Measurements from ENCODE around the gene PAM16.
"Not testable (repeated sequence)": the region's sequence is repeated elsewhere in the genome, so short reads cannot be mapped to it uniquely, and the experiment has no call there.

Gene PAM16

DNA sequence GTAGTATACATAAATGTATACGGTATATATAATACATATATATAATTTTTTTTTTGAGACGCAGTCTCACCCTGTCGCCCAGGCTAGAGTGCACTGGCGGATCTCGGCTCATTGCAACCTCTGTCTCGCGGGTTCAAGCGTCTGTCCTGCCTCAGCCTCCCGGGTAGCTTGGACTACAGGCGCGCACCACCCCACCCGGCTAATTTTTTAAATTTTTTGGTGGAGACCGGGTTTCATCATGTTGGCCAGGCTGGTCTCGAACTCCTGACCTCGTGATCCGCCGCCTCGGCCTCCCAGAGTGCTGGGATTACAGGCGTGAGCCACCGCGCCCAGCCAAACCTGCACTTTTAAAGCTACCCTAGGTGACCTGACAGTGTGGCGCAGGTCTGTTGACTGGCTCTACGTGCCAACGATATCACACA, 745 bp downstream of the PAM16 start:
- DNase-seq = no peak

GRCh38 chr16:4349332-4349731, 1.8 kb downstream of the PAM16 start:
- no peak for DNase-seq

DNA sequence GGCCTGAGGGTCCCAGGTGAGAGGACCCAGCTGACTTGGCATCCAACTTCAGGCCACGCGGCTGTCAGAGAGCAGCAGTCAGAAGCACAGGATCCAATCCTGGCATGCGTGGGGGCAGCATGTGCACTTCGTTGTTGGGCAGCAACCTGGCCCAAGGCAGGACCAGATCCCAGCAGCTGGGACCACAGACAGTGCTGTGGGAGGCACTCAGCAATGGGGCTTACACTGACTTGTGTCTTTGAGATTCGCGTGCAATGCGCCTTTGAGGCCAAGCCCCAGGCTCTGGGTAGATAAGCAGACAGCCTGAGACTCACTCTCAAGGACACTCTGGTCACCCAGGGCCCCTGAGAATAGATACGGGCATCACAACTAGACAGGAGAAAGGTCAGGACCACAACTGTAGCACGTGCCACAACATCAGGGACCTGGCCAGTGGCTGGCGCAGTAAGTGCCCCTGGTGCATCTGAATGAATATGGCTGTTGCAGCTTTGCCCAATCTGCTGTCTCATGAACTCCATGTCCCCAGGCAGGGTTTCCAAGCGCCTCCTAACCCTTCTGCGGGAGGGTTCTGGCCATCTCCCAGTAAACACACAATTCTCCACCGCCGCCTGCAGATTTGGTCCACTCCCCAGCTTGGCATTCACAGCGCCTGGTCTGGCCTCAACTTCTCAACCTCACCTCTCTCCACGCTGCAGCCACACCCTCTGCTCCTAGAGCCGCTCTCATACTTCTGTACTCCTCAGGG, 3.2 kb downstream of the PAM16 start:
- DNase-seq = no peak

GRCh38 chr16:4347010-4347409, 4.1 kb downstream of the PAM16 start:
- no peak for DNase-seq

- DNase-seq = no peak
These were observed 5.0 kb downstream of the PAM16 start for GRCh38 chr16:4345836-4346781.

DNA sequence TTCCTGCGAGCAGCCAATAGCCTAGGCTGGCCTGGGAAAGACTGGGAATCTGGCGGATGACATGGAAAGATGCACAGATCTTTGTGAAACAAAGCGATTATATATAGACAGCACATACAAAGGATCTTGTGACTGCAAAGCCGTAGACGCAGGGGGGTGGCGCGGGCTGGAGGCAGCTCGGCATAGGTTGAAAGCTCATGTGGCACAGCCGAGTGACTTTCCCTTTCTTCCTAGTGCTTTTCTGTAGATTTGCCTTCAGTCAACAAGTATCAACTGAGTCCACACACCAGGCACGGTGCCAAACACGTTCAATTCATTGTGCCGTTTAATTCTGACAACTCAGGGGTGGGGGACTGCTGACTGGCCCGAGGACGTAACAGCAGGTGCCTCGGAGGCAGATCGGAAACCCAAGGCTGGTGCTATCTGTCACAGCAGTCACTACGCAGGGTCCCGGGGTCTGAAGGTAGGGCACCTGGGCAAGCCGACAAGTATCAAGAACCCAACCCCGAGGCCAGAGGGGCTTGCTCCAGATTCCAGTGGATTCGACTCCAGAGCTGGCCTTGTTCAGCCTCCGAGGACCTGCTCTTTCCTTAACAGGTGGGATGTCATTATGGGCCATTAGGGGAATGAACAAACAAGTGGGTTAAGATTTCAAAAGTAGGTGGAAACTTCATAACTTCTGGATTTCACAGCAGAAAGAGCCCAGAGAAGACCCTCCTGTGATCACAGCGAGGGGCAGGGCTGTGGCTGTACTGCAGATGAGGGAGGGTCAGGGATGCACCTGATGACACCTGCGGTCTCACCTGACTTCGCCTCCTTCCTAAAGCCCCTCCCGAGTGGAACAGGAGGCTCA, 5.9 kb downstream of the PAM16 start:
- DNase-seq = no peak

GRCh38 chr16:4344300-4344982, 6.7 kb downstream of the PAM16 start:
- DNase-seq = not testable (repeated sequence)

- DNase-seq = no peak
These were observed 8.0 kb downstream of the PAM16 start for GRCh38 chr16:4342866-4343744.

DNA sequence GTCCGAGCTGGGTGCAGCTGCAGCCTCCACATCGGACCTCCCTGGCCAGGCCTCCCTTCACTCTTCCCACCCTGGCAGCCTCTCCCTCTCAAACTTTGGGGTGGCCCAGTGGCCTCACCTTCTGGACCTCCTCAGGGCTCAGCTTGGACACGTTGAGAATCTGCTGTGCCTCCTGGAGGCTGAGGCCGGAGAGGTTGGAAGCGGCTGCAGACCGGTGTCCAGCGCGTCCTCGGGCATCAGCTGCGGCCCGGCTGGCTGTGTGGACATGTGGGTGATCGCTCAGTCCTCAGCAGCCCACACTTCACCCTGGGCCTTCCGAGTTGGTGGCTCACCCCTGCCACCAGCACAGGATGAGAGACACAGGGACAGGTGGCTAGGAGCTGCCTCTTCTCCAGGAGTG, 9.9 kb downstream of the PAM16 start:
- DNase-seq = no peak

DNA sequence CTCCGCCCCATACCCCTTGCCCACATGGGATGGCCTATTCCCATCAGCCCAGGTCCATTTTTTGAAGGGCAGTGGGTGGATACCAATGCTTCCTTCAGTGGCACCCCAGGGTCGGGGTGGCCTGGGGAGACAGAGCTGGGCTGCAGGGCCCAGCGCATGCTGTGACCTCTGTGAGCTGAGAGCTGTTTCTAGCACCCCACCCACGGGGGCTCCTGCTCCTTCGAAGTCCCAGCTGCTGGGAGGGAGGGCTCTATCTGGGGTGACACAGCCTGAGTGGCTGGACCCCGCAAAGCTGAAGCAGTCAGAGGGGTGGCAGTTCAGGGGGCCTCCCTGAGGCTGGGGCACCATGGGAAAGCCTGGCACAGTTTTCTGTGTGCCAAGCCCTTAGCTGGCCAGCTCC, 10.7 kb downstream of the PAM16 start:
- DNase-seq = no peak

DNA sequence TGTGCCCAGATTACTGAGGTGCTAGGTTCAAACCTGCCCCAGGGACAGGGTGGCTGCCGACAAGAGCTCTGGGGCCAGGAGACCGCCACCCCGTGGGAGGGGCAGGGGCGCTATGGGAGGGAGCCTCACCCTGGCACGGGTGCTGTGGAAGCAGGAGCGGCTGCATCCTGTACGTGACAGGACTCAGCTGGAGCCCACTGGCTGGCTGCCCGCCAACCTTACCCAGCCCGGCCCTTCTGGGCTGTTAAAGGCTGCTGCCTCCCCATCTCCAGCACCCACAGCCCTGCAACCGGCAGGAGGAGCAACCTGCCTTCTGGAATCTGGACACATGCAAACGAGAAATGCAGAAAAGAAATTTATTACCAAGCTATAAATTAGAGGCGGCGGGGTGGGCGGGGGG, 11.2 kb downstream of the PAM16 start:
- peak; percentile 45 for DNase-seq

DNA sequence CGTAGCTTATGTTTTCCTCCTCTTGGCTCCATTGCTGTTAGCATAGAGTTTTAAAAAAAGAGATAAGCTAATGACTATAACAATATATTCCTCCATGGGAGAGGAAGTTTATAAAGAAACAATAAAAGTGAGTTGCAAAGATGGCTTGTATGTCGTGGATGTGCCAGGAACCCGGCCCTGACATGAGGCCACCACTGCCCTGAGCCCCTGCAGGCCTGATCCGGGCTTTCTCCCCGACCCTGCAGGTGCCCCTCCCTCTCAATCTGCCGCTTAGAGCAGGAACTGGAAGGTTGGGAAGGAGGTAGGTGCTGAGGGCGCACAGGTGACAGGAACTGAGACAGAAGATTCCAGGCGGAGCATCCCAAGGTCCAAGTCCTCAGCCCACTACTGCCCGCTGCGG, 11.7 kb downstream of the PAM16 start:
- DNase-seq = no peak

- no peak for DNase-seq
These were observed 12.3 kb downstream of the PAM16 start for GRCh38 chr16:4338712-4339299.

- no peak for DNase-seq
These were observed 13.0 kb downstream of the PAM16 start for GRCh38 chr16:4338125-4338582.

- DNase-seq = no peak
These were observed 13.5 kb downstream of the PAM16 start for GRCh38 chr16:4337540-4338088.

DNA sequence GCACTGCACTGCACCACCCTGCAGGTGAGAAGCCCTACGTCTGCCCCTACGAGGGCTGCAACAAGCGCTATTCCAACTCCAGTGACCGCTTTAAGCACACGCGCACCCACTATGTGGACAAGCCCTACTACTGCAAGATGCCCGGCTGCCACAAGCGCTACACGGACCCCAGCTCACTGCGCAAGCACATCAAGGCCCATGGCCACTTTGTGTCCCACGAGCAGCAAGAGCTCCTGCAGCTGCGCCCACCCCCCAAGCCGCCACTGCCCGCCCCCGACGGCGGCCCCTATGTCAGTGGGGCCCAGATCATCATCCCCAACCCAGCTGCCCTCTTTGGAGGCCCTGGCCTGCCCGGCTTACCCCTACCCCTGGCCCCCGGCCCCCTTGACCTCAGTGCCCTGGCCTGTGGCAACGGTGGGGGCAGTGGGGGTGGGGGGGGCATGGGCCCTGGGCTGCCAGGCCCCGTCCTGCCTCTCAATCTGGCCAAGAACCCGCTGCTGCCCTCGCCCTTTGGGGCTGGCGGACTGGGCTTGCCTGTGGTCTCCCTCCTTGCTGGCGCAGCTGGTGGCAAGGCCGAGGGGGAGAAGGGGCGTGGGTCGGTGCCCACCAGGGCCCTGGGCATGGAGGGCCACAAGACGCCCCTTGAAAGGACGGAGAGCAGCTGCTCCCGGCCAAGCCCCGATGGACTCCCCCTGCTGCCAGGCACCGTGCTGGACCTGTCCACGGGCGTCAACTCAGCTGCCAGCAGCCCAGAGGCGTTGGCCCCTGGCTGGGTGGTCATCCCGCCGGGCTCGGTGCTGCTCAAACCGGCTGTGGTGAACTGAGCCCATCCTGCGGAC, 14.2 kb downstream of the PAM16 start:
- DNase-seq = no peak

DNA sequence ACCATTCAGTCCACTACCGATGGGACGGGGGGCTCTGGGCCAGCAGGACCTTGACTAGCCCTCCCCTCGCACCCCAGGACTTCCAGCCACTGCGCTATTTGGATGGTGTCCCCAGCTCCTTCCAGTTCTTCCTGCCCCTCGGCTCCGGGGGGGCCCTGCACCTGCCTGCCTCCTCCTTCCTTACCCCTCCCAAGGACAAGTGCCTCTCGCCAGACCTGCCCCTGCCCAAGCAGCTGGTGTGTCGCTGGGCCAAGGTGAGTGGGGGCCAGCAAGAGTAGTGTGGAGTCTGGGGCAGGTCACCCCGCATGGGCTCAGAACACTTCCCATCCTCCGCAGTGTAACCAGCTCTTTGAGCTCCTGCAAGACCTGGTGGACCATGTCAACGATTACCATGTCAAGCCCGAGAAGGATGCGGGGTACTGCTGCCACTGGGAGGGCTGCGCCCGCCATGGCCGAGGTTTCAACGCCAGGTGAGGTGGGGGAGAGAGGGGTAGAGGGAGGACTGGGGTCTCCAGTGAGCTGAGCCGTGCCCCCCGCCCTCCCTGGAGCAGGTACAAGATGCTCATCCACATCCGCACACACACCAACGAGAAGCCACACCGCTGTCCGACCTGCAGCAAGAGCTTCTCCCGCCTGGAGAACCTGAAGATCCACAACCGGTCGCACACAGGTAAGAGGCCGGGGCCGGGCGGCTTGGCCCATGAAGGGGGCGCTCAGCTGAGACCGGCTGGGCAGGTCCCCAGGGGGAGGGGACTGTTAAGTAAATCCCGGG, 16.2 kb downstream of the PAM16 start:
- no peak for DNase-seq

DNA sequence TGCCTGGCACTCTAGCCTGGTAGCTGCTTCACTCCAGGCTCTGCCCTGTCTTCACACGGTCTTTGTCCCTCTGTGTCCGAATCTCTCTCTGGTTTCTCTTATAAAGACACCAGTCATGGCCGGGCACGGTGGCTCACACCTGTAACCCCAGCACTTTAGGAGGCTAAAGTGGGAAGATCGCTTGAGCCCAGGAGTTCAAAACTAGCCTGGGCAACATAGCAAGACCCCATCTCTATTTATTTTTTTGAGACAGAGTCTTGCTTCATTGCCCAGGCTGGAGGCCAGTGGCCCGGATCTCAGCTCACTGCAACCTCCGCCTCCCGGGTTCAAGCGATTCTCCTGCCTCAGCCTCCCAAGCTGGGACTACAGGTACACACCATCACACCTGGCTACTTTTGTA, 17.4 kb downstream of the PAM16 start:
- not testable (repeated sequence) for DNase-seq

GRCh38 chr16:4333308-4333638, 17.8 kb downstream of the PAM16 start:
- DNase-seq = no peak

Data from fibroblast of skin of abdomen (primary cell).